Cerebellar cortex (tissue), 1 donor: ENCODE results near the gene SPOP.

ENCODE experiments used
- DNase-seq: peaks from one replicate; pipeline ENCODE4 v3.0.0-alpha.2; 2015; ENCODE audit warnings: low spot score

The SPOP gene

DNA sequence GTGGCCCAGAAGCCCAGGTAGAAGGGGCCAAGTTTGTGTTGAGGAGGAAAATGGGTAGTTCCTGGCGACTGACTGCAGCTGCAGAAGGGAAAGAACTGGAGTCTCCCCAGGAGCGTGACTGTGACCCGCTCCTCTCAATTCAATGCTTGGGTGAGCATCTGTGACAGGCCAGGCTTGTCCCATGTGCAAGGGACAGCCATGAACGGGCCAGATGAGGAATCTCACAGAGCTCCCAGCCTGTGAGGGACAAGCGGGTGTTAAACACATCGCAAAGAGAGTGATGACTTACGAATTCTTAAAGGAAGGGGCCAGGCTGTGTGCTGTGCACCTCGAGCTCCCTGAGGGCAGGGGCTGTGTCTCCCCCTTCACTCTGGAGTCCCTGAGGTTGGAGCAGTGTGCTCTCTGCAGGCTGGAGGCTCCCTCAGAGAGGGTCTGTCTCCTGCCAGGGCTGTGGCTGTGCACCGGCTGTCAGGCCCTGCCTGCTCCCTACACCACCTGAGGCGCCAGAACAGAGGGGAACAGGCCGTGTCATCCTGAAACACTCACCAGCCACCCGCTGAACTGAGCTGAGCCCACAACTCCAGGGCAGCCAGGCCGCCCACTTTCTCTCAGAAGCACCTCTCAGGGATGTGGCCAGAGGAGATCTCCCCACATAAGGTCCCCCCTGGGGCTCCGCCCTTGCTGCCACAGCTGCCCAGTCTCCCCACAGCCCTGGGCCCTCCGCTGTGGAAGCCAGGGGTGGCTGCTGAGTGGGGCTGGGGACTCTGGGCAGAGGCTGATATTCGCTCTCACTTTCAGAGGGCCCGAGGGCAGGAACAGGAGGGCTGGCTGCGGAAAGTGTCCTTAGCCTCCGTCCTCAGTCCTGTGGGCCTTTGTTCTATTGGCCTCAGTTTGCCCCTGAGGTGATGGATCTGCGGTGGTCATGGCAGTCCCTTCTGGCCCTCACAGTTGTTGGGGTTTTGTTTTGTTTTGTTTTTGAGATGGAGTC is 127.9 kb downstream of the SPOP start:
- no peak for DNase-seq

DNA sequence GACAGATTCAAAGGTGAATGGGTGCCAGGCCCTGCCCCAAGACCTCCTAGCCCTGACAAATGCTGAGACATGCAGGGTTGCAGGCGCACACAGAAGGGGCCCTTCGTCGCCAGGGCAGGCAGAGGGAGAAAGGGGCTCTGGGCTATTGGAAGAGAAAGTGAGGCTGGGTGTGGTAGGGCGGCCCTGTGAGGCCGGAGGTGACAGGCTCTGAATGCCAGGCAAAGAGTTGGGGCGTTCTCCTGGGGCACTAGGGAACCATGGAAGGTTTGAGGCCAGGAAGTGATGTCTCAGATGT is 128.6 kb downstream of the SPOP start:
- no peak for DNase-seq
